Tibial nerve (tissue), 4 donors: Measurements from ENCODE around the gene SMIM35. TPM values are rescaled to one million over a fixed set of nuclear protein-coding genes. Genes with fewer than 3 reads are reported as not detected.

Source experiments
- DNase-seq, 2 donors: peaks; one replicate each; pipeline ENCODE4 v3.0.0-alpha.2; 2019; ENCODE audit warnings: low spot score in 2 of 2
- H3K27ac ChIP-seq, 4 donors: fragments of 200-600 bp; sonication (generic) in 3 of 4; one replicate each; pipeline ENCODE4 v1.5.1; 2017 to 2019; ENCODE audit warnings: mild to moderate bottlenecking in 1 of 4
- H3K27me3 ChIP-seq, 2 donors: fragments of 200-600 bp; sonication (generic) in 1 of 2; one replicate each; pipeline versions ENCODE4 v1.5.1 to v1.6.0; 2017 to 2019
- H3K36me3 ChIP-seq, 3 donors: fragments of 200-600 bp; sonication (generic); one replicate each; pipeline ENCODE4 v1.5.1; 2018 to 2019
- H3K4me1 ChIP-seq, 4 donors: fragments of 200-600 bp; sonication (generic) in 3 of 4; one replicate each; pipeline ENCODE4 v1.5.1; 2017 to 2019
- H3K4me3 ChIP-seq, 4 donors: fragments of 200-600 bp; sonication (generic) in 3 of 4; one replicate each; pipeline ENCODE4 v1.5.1; 2017 to 2019; ENCODE audit warnings: mild to moderate bottlenecking in 1 of 4, moderate library complexity in 1 of 4
- H3K9me3 ChIP-seq, 4 donors: fragments of 200-600 bp; sonication (generic) in 3 of 4; one replicate each; pipeline ENCODE4 v1.5.1; 2017 to 2019
- EP300 ChIP-seq, 2 donors: sonication (generic); formaldehyde crosslinking; IDR thresholded peaks; one replicate each; pipeline ENCODE4 v1.6.1; 2017; ENCODE audit warnings: antibody characterized with exemption in 2 of 2, mild to moderate bottlenecking in 1 of 2
- POLR2A ChIP-seq, 2 donors: fragments of 450-650 bp; IDR thresholded peaks; one replicate each; pipeline ENCODE4 v1.6.1; 2017; ENCODE audit warnings: antibody characterized with exemption in 2 of 2, mild to moderate bottlenecking in 2 of 2, moderate library complexity in 2 of 2
- WGBS, 2 donors: methylation state at CpG; one replicate each; pipeline ENCODE4 v1.1.5; 2018; 5-methylcytosine and 5-hydroxymethylcytosine counted together
- total RNA-seq, 4 donors: library from RNA; depleted of rRNA; stranded (reverse); fragments of >200 nt; gene quantifications; one replicate each; pipeline ENCODE4 v1.1.0, GENCODE V29; 2016
- TF ChIP-seq, protein P1 (sequence below), 5 experiments: fragments of 200-600 bp in 3 of 5; fragments of 450-650 bp in 2 of 5; sonication (generic) in 3 of 5; IDR thresholded peaks; one replicate each; pipeline ENCODE4 v1.5.1; 2016 to 2019; ENCODE audit warnings: antibody characterized with exemption in 5 of 5, mild to moderate bottlenecking in 3 of 5, moderate library complexity in 2 of 5

Gene SMIM35
- total RNA-seq, 4 donors from 2014 or later = not detected

GRCh38 chr11:118002541-118003423 is 84.0 kb downstream of the SMIM35 start:
- Histone ChIP-seq H3K27me3 (no peaks in the 10 kb centered on the region), H3K27ac (peak overlapping the region in 3 of 4 donors; percentile 35 to 82 (median 64)), H3K9me3 (peaks cover 0 to 7% (median 0%) of the 10 kb centered on the region in 4 donors), H3K4me3 (no peak overlapping the region), H3K4me1 (peaks cover 0 to 14% (median 0%) of the 10 kb centered on the region in 4 donors), H3K36me3 (peaks cover 0 to 4% (median 0%) of the 10 kb centered on the region in 3 donors)
- TF ChIP-seq POLR2A (IDR thresholded peaks at IDR 0.05) (no peak), EP300 (IDR thresholded peaks at IDR 0.05) (no peak)
- TF ChIP-seq, protein P1, sequence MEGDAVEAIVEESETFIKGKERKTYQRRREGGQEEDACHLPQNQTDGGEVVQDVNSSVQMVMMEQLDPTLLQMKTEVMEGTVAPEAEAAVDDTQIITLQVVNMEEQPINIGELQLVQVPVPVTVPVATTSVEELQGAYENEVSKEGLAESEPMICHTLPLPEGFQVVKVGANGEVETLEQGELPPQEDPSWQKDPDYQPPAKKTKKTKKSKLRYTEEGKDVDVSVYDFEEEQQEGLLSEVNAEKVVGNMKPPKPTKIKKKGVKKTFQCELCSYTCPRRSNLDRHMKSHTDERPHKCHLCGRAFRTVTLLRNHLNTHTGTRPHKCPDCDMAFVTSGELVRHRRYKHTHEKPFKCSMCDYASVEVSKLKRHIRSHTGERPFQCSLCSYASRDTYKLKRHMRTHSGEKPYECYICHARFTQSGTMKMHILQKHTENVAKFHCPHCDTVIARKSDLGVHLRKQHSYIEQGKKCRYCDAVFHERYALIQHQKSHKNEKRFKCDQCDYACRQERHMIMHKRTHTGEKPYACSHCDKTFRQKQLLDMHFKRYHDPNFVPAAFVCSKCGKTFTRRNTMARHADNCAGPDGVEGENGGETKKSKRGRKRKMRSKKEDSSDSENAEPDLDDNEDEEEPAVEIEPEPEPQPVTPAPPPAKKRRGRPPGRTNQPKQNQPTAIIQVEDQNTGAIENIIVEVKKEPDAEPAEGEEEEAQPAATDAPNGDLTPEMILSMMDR (IDR thresholded peaks at IDR 0.05) = no peak
- no peak for DNase-seq
- WGBS, 2 donors = 34 to 46% methylated on average over 7 of the region's 7 CpGs

DNA sequence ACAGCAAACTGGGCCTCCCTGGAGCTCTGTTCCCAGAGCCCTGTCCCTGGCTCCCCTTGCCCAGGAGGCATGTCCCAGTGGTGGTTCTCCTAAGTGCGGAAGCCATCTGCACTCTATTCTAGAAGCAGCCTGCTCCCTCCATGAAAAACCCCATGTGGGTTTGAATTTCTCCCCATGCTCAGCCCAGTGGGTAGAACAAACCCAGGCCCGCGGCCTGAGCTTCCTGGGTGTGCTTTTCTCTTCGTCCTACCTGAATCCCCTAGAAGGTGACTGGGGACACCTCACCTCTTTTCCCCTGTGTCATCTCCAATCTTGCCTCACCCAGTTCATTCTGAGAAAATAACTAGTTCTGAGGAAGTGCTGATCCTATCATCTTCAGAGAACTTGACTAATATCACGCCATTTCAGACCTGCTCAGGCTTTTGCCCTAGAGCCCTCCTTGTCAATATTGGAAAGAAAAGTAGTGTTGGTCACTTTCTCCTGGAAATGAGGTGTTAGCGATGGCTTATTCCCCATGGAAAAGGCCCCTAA is 84.7 kb downstream of the SMIM35 start:
- Histone ChIP-seq H3K27me3 (no peaks in the 10 kb centered on the region), H3K4me1 (peaks cover 0 to 7% (median 0%) of the 10 kb centered on the region in 4 donors), H3K4me3 (no peak overlapping the region), H3K36me3 (peaks cover 0 to 4% (median 0%) of the 10 kb centered on the region in 3 donors), H3K27ac (peak overlapping the region in 3 of 4 donors; percentile 35 to 82 (median 64)), H3K9me3 (peaks cover 0 to 7% (median 0%) of the 10 kb centered on the region in 4 donors)
- DNase-seq = no peak
- 88 to 94% methylated on average over 6 of the region's 6 CpGs for WGBS, 2 donors
- TF ChIP-seq, protein P1 (IDR thresholded peaks at IDR 0.05) = no peak
- no peak for TF ChIP-seq EP300 (IDR thresholded peaks at IDR 0.05)
- no peak for TF ChIP-seq POLR2A (IDR thresholded peaks at IDR 0.05)

DNA sequence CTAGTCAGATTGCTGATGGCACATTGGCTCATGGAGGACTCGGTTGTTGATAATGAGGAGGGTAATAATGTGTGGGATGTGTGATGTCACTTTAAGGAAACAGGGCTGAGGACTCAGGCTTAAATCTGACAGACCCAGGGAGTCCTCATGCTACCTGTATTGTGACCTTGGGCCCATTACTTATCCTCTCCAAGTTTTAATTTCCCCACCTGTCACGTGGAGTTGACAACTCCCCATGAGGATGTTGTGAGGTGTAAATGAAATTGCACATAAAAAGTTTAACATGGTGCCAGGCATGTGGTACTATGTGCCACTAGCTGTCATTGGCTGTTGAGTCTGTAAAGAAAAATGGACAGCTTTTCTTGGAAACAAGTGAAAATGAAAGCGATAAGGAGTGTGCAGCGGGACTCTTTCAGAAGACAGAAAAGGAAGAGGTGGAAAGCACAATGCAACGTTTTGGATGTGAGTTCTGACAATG is 85.2 kb downstream of the SMIM35 start:
- Histone ChIP-seq H3K4me3 (no peak overlapping the region), H3K4me1 (peaks cover 0 to 7% (median 0%) of the 10 kb centered on the region in 4 donors), H3K36me3 (peaks cover 0 to 4% (median 0%) of the 10 kb centered on the region in 3 donors), H3K9me3 (peaks cover 0 to 7% (median 0%) of the 10 kb centered on the region in 4 donors), H3K27ac (peak overlapping the region in 1 of 4 donors; percentile 82), H3K27me3 (no peaks in the 10 kb centered on the region)
- TF ChIP-seq EP300 (IDR thresholded peaks at IDR 0.05) (no peak), POLR2A (IDR thresholded peaks at IDR 0.05) (no peak)
- TF ChIP-seq, protein P1 (IDR thresholded peaks at IDR 0.05) = no peak
- DNase-seq = no peak
- 70 to 75% methylated on average over 5 of the region's 5 CpGs for WGBS, 2 donors

GRCh38 chr11:118000850-118001228 is 85.9 kb downstream of the SMIM35 start:
- H3K27ac ChIP-seq = no peak overlapping the region

More at GRCh38 chr11:118000850-118001228, 85.9 kb downstream of the SMIM35 start:
- no peak for DNase-seq
- Histone ChIP-seq H3K9me3 (peaks cover 0 to 7% (median 0%) of the 10 kb centered on the region in 4 donors), H3K27me3 (no peaks in the 10 kb centered on the region), H3K4me1 (peaks cover 0 to 7% (median 0%) of the 10 kb centered on the region in 4 donors), H3K4me3 (no peak overlapping the region), H3K36me3 (peaks cover 0 to 4% (median 0%) of the 10 kb centered on the region in 3 donors)
- TF ChIP-seq, protein P1 (IDR thresholded peaks at IDR 0.05) = no peak
- TF ChIP-seq EP300 (IDR thresholded peaks at IDR 0.05) = no peak
- TF ChIP-seq POLR2A (IDR thresholded peaks at IDR 0.05) = no peak
- WGBS, 2 donors = 69 to 75% methylated on average over 1 of the region's 1 CpG
